Measurements from ENCODE around the gene MYO1G.
A peak's percentile ranks its signal among the peaks of the same experiment; 100 is the strongest.

MYO1G gene

DNA sequence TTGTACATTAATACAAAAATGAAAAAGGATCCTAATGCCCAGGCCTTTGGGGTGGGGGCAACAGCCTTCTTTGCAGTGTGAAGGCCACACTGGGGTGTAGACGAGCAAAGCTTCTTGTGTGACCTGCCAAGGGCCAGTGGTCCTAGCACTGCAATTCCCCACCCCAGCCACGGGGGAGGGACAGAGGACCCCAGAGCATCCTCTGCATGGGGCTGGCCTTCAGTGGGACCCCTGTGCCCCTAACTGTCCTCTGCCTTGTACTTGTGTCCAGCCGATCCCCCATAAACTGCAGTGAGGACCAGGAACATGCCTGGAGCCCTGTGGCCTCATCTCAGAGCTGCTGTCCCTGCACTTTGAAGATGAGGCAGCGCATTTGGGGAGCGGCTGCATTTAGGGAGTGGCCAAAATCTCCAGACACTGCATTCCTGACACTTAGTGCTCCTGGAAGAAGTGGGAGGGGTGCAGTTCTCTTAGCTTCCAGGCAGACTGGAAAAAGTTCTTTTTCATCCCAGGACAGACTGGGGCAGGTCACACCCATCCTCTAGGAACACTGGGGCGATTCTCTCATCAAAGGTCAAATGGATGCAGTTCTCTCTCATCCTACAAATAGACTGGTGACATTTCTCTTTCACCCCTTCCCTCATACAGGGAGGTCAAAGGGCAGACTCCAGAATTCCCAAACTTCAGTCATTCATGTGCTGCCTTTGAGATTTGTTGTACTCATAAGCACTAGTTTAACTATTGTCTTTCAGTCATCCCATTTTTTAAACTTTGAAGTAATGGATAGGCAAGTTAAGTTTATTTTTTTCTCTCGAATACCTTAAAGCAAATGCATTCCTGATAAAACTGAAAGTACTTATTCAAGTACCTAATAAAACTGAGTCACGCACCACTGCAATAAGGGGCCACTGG lies 922 bp upstream of the MYO1G start:
- DNase-seq: no peak

DNA sequence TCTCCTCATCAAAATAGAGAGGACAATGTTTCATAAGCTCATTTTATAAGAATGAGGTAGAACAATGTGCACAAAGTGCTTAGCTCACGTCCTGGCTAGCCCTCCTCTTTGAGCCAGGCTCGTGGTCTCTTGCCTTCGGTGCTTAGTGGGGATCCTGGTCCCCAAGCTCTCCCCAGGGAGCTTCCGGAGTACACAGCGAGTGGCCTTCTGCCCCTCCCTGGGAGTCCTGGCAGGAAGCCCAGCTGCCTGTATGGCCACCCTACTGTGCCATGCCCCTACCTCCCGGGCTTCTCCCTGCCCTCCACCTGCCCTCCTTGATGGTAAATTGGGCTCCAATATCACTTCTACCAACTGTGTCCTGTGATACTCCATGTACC lies 868 bp downstream of the MYO1G start:
- no peak for DNase-seq

DNA sequence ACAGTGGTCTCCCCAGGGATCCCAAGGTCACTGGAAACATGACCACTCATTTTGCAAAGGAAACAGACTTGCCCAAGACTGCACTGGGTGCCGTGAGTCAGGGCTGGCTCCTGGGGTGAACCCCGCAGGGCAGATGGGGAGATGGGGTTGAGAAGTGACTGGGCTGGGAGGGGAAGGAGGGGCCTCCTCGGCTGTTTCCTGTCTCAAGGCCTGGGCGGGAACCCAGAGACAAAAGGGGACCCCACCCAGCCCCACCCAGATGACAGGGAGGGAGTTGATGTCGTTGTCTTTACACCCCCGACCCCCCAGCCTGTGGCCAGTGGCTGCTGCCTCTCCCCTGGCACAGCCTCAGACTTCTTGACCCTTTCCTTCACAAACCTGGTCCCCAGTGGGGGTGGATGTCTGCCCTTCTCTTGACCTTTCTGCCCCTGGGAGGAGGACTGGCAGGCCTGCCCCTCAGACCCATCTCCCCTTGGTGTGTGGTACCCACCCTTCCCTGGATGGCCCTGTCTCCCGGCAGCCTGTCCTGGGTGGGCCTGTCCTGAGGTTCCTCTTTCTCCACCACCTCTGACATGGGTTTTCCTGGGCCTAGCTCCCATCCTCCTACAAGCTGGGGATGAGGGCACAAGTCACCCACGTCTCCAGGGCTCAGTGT lies 1.4 kb downstream of the MYO1G start:
- no peak for DNase-seq

GRCh38 chr7:44976746-44977196 lies 2.0 kb downstream of the MYO1G start:
- no peak for DNase-seq

DNA sequence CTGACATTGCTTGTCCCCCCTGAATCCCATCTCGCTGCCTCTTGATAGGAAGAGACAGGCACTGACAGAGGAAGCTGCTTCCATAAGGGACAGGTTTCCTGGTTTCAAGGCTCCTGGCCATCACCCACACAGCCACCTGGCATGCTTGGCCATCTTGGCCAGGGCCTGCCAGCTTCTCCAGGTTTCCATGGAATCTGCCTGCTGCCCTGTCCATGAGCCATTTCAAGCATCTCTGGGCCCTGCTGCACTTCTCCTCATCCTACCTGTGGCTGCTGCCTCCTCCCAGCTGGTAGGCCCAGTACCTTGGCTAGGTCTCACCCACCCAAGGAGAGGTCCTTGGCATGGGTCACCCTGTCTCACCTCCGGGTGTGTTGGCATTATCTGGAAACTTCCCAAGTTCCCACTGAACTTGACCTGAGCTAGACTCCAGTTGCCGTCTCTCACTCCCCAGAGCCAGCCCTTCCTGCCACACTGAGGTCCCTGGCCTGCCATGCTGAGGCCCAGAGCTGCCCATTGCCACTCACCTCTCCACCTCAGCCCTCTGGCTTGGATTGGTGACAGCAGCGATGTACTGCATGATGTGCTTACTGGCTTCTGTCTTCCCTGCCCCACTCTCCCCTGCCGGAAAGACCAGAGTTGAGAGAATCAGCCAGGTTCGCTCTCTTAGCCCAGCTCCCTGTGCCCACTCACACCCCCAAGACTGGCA lies 2.6 kb downstream of the MYO1G start:
- no peak for DNase-seq

- no peak for DNase-seq
These were observed 3.3 kb downstream of the MYO1G start for GRCh38 chr7:44975331-44976039.

DNA sequence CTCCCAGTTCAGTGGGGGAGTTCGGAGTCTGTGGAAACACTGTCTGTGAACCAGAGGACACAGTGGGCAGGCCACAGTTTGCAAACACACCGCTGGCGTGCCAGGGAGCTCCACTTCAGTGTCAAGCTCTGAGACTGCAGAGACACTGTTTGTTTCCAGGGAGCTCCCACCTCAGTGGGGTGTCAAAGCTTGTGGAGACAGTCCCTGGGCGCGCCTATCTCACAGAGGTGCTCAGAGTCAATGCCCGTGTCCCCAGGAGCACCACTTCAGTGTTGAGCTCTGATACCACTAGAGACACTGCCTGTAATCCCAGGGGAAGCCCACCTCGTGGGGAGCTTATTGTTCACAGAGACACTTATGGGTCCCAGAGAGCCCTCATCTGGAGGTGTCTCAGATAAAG lies 4.3 kb downstream of the MYO1G start:
- no peak for DNase-seq

DNA sequence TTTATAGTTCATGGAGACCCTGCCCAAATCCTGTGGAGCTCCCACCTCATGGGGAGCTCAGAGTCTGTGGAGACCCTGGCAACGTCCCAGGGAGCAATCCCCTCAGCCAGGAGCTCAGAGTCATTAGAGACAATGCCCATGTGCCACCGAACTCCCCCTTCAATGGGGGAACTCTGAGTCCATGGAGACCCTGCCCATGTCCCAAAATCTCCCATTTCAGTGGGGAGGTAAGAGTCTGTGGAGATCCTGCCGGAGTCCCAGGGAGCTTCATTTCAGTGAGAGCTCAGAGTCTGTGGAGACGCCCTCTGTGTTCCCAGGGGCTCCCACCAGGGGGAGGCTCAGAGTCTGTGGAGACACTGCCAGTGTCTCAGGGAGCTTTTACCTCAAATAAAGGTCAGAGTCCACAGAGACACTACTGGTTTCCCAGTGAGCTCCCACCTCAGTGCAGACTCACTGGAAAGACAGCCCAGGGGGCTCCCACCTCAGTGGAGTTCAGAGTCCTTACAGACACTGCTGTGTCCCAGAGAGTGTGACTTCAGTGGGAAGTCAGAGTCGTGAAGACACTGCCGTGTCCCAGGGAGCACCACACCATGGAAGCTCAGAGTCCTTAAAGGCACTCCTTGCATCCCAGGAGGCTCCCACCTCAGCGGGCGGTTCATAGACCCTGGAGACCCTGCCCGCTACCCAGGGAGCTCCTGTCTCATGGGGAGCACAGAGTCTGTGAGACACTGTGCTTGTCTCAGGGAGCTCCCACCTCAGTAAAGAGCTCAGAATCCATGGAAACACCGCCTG lies 5.0 kb downstream of the MYO1G start:
- no peak for DNase-seq

GRCh38 chr7:44972562-44972961 lies 6.3 kb downstream of the MYO1G start:
- DNase-seq: no peak

- DNase-seq: peak; percentile 23
These were observed 6.8 kb downstream of the MYO1G start for GRCh38 chr7:44971902-44972441.

DNA sequence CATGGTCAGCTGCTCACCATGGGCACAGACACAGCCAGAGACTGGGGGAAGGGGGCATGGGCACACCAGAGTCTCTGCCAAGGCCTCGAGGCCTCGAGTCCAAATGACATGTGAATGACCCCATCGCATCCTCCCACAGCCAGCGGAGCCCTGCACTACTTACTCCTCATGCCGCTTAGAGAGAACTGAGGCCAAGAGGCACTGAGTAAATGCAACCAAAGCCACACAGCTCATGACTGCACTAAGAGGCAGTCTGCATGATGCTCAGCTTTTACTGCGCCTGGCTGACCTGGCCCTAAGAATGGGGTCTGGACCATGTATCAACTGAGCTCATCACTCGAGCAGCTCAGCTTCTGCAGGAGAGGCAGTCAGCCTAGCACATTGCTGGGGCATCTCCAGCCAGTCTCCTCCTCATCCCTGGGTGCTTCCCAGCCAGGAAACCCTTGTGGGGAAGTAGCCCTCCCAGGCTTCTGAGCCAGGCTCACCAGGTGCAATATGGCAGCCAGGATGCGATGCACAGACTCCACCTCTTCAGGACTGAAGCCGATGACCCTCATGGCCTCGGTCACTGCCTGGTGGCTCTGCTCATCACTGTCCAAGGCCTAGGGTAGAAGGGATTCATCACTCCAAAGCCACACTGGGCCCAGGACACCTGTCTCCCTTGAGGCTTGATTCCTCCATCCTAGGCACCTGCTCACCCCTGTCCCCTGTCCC lies 7.5 kb downstream of the MYO1G start:
- DNase-seq: no peak

GRCh38 chr7:44970523-44971051 lies 8.2 kb downstream of the MYO1G start:
- no peak for DNase-seq

DNA sequence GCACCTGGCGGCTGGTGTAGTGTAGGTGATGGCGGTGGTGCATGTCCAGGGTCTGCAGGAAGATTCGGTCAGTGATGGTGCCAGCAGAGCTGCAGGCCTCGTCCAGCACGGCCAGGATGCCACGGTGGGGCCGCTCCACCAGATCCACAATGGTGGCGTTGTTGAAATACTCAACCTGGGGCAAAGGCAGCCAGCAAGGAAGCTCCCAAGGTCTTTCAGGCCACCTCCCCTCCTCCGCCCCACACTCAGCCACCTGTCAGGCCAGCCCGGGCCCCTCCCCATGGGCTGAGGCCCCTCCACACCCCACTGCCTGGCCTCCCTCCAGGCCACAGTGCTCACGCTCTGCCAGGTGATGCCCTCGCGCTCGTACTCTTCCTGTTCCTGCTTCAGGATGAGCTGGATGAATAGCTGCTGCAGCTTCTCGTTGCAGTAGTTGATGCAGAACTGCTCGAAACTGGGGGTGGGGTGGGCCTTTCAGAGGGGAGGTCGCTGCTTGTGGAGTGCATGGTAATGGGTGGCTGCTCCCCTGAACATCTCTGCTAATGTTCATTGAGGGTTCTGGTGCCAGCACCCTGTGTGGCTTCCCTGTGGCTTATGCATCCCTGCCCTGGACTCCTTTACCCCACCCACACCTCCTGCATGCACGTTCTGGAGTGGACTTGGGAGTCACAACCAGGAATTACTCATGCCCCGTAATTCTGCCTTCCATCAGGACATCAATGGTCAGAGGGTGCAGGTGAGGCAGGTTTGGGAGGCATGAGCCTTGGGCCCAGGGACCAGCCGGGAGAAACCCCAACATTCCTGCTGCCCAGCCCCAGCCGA lies 8.9 kb downstream of the MYO1G start:
- DNase-seq: no peak

DNA sequence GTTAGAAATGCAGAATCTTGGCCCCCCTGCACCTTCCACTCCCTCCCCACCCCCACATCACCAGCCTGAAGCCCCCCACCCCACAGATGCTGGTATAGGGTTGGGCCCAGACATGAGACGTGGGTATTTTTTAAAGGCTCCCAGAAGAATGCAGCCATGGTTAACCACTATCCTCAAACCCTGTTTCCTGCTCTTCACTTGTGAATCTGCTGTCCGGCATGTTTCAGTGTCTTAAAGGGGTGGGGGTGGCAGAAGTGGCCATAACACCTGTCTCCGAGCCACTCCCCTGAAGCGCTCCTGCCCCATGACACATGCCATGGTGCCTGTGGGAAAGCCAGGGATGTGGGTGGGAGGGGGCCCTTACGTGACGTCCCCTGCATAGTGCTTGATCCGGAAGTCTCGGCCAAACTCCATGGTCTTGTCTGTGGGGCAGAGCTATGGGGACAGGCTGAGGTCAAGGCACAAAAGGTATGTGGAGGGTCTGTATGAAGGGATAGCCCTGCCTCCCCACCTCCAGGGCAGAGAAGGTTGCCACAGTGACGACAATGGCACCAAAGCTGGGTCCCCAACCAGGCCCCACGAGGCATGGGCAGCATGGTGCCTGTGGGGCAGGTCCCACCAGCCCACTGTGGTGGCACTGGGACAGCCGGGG lies 9.6 kb downstream of the MYO1G start:
- no peak for DNase-seq

GRCh38 chr7:44967571-44968446 lies 11.0 kb downstream of the MYO1G start:
- no peak for DNase-seq

DNA sequence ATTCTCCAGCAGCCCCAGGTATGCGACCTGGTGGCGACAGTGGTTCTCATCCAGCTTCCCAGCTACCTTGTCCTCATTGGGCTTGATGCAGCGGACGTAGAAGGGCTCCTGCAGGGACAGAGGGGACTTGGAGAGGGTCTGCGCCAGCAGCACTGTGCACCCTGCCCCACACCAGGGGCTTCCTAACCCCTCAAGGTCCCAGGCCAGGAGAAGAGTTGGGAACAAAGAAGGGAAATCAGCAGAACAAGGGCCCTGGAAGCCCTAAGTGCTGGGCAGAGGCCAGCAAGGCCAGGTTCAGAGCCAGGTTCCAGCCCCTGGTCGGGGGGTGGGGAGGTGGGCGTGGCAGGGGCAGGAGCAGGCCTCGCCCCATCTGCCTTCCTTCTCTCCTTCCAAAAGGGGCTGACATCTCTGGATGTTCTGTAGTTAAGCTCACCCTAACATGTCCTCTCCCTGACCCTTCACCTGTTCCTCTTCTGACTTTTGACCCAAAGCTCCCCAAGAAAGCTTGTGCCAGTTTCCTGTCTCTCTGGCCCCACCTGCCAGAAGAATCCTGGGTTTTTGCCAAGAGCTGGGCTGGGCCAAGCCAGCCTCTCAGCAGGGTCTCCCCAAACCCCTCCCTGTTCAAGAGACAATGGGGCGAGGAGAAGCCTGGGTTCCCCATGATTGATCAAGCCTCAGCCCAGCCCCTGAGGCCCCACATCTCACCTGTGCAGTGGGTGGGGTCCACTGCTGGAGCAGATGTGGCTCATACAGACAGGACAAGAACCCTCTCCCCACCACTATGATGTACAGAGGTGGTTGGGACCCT lies 11.9 kb downstream of the MYO1G start:
- no peak for DNase-seq

- no peak for DNase-seq
These were observed 12.7 kb downstream of the MYO1G start for GRCh38 chr7:44965937-44966730.

Data from SHP77 treated with DMSO at 0.1 percent for 48 hours (cell line).